KOPT-K1 (cell line): ENCODE data around the gene OAS2.
"Not testable (repeated sequence)": the region's sequence is repeated elsewhere in the genome, so short reads cannot be mapped to it uniquely, and the experiment has no call there.

Experiments
- H3K27ac ChIP-seq: fragments of 200-600 bp; sonication (generic); 2 replicates; pipeline ENCODE4 v1.5.1; 2016; ENCODE audit warnings: antibody characterized with exemption, mild to moderate bottlenecking, low read depth, low read length; ENCODE audit not compliant: poor library complexity, severe bottlenecking
- H3K36me3 ChIP-seq: fragments of 200-600 bp; sonication (generic); 2 replicates; pipeline ENCODE4 v1.5.1; 2017; ENCODE audit warnings: antibody characterized with exemption, mild to moderate bottlenecking, low read length, moderate library complexity; ENCODE audit not compliant: insufficient read depth
- H3K9me3 ChIP-seq: fragments of 200-600 bp; sonication (generic); 2 replicates; pipeline ENCODE4 v1.5.1; 2017; ENCODE audit warnings: antibody characterized with exemption, low read length, mild to moderate bottlenecking; ENCODE audit not compliant: insufficient read depth, poor library complexity, severe bottlenecking

The OAS2 gene

DNA sequence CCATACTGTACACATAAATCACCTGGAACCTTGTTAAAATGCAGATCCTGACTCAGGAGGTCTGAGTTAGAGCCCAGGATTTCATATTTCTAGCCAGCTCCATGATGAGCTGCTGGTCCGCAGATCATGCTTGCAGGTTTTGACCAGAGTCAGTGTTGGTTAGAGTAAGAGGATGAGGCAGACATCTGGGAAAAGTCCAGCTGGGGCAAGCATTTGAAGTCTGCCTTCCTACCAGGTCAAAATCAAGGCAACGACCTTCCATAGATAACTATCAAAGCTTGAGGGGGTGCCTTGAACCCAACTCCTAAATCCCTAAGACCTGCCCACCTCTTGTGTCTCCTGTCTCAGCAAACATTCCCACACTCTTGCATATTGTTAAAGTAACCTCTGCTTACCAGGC is 9.2 kb downstream of the OAS2 start:
- H3K36me3 ChIP-seq, result peaks cover 42% of the 10 kb centered on the region
- H3K9me3 ChIP-seq, result peaks cover 33% of the 10 kb centered on the region
- no peak overlapping the region for H3K27ac ChIP-seq

DNA sequence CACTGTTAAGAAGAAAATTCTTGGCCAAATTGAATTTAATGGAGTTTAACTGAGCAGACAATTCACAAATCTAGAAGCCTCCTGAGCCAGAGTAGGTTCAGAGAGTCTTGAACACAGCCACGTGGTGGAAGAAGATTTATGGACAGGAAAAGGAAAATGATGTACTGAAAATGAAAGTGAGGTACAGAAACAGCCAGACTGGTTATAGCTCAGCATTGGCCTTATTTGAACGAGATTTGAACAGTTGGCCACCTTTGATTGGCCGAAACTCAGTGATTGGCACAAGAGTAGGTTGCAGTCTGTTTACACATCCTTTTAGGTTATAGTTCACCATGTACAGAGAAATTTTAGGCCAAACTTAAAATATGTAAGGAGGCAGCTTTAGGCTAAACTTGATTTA is 9.9 kb downstream of the OAS2 start:
- H3K9me3 ChIP-seq, result peaks cover 29% of the 10 kb centered on the region
- peaks cover 42% of the 10 kb centered on the region for H3K36me3 ChIP-seq
- no peak overlapping the region for H3K27ac ChIP-seq

DNA sequence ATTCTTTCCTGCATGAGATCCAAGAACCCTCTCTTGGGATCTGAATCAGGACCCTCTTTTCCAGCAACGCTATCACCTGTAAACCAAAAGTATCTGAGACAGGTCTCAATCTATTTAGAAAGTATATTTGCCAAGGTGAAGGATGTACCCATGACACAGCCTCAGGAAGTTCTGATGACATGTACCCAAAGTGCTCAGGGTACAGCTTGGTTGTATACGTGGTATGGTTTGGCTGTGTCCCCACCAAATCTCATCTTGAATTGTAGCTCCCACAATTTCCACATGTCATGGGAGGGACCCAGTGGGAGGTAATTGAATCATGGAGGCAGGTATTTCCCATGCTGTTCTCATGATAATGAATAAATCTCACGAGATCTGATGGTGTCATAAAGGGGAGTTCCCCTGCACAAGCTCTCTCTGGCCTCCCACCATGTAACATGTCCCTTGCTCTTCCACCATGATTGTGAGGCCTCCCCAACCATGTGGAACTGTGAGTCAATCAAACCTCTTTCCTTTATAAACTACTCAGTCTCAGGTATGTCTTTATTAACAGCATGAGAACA is 10.6 kb downstream of the OAS2 start:
- H3K27ac ChIP-seq, result not testable (repeated sequence)
- peaks cover 22% of the 10 kb centered on the region for H3K9me3 ChIP-seq
- peaks cover 42% of the 10 kb centered on the region for H3K36me3 ChIP-seq

DNA sequence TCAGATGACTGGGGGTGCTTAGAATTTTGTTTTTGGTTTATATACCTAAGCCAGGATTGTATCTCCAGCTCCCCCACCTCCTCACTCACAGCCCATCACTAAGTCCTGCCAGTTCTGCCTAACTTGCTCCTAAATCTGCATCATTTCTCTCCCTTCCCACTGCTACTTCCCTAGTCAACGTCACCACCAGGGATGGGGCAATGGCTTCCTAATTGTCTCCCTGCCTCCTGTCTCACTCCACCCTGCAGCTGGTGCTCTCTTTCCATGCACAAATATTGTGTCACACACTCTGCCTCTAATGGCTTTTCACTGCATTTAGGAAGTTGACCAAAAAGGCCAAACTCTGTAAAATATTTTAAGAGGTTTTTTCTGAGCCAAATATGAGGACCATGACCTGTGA is 11.5 kb downstream of the OAS2 start:
- H3K9me3 ChIP-seq, result peaks cover 13% of the 10 kb centered on the region
- H3K27ac ChIP-seq, result no peak overlapping the region
- peaks cover 37% of the 10 kb centered on the region for H3K36me3 ChIP-seq

DNA sequence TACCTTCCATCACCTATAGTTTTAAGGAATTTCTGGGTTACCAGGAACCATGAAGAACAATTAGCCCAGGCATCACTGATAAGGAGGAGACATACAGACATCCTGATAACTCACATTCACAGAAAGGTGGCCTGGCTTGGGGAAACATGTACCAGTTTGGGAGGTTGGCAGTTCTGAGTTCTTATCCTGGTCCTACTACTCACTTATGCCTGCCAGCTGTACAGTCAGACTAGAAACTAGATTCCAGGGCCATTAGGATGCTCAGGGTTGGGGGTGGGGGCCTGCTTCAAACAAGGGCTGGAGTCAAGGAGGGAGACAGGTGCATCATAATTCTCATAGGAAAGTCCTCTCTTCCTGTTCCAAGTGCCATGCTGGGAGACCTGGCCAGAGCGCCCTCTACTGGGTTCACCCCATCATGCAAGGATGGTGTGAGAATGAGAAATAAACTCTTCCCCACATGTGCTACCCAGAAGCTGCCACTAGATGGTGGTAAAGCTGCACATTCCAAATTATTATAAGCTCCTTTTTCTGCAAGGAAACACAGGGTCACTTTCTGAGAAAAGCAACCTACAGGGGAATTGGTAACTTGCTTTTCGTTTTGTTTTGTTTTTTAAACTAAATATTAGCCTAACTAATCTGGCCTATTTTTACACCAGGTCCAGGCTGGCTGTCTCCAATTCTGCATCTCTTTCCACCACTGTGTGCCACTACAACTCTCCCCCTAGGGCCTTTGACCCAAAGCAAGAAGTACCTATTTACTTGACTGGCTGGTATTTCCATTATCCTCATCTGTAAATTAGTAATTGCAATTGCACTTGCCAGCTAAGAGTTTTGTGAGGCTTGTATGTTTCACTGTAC is 14.5 kb downstream of the OAS2 start:
- H3K36me3 ChIP-seq, result peaks cover 50% of the 10 kb centered on the region

DNA sequence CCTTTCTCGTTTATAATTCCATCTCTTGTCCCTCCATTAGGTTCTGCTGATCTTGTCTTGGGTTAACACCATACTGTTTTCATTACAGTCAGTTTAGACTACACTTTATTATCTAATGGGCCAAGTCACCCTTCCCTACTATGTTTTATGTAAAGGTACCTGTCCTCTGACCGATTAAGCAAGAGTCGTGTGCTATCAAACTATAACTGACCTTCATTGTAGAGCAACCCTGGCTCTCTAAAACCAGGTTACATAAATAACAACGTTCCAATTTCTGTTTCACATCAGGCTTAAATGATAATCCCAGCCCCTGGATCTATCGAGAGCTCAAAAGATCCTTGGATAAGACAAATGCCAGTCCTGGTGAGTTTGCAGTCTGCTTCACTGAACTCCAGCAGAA is 16.7 kb downstream of the OAS2 start:
- H3K9me3 ChIP-seq, result peaks cover 17% of the 10 kb centered on the region
- H3K36me3 ChIP-seq, result peaks cover 47% of the 10 kb centered on the region
- H3K27ac ChIP-seq, result no peak overlapping the region

More for the DNA sequence above, 14.5 kb downstream of the OAS2 start:
- H3K27ac ChIP-seq, result no peak overlapping the region
- peaks cover 9% of the 10 kb centered on the region for H3K9me3 ChIP-seq

DNA sequence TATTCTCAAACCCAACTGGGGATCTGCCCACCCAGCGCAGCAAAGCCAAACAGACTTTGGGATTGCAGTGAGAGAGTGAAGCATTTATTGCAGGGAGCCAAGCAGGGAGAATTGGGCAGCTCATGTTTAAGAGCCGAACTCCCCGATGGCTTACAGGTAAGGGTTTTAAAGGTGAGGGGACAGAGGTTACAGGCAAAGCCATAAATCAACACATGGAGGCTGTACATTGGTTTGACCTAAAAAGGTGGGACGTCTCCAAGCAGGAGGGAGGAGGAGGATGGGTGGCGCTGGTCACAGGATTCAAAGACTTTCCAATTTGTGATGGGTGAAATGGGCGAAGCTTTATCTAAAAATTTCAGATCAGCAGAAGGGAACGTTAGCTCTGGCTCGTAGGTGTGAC is 18.2 kb downstream of the OAS2 start:
- no peak overlapping the region for H3K27ac ChIP-seq
- peaks cover 17% of the 10 kb centered on the region for H3K9me3 ChIP-seq
- H3K36me3 ChIP-seq, result peaks cover 55% of the 10 kb centered on the region

DNA sequence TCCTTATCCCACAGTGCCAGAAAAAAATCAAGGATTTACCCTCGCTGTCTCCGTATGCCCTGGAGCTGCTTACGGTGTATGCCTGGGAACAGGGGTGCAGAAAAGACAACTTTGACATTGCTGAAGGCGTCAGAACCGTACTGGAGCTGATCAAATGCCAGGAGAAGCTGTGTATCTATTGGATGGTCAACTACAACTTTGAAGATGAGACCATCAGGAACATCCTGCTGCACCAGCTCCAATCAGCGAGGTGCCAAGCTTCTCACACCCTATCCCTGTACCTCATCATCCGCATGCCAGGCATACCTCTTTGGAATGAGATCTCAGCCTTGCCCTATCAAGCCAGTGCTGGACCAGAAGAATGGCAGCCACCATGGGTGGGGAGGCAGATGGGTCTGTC is 19.2 kb downstream of the OAS2 start:
- H3K36me3 ChIP-seq, result peaks cover 55% of the 10 kb centered on the region
- H3K27ac ChIP-seq, result no peak overlapping the region
- peaks cover 16% of the 10 kb centered on the region for H3K9me3 ChIP-seq

DNA sequence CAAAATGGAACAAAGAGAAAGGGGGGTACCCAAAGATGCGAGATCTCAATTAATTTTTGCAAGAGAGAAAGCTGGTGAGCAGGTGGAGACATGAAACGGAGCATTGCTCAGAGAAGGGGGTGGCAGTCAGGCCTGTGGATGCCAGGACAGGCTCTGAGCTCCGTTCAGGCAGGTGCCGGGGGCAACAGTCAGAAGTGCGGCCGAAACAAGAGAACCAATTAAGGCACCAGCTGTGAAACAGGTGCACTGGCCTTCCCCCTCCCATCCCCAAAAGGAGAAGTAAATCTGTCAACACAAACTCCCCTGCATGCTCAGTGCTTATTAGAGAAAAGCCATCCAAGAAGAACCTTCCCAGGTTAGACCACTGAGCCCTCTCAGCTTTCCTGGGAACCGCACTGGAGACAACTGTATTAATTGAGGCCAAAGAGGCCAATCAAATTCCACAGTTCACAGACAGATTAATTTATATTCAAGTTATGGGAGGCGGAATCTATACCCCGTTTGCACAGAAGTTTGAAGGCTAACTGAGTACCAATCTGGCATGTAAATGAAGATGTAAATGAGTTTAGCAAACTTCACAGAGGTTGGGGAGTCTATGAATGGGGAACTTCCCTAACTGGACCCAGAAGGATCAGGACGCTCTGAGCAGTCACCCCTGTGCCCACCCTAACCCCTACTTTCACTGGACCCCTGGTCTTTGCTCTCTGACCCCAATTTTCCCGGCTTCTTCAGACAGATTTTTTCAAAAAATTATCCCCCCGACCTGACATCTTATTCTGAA is 20.9 kb downstream of the OAS2 start:
- no peak overlapping the region for H3K27ac ChIP-seq
- H3K36me3 ChIP-seq, result peaks cover 67% of the 10 kb centered on the region
- H3K9me3 ChIP-seq, result peaks cover 13% of the 10 kb centered on the region

DNA sequence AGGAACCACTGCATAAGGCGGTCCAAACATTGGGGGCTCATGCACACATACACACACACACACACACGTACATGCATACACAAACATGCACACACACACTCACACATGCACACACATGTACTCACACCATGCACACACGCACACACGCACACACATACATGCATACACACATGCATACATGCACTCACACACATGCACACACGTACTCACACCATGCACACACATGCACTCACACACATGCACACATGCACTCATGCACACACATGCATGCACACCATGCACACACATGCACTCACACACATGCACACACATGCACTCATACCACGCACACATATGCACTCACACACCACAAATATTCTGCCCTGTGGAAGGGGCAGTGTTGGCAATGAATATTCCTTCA is 22.1 kb downstream of the OAS2 start:
- H3K27ac ChIP-seq, result no peak overlapping the region
- H3K9me3 ChIP-seq, result peaks cover 13% of the 10 kb centered on the region
- peaks cover 72% of the 10 kb centered on the region for H3K36me3 ChIP-seq

DNA sequence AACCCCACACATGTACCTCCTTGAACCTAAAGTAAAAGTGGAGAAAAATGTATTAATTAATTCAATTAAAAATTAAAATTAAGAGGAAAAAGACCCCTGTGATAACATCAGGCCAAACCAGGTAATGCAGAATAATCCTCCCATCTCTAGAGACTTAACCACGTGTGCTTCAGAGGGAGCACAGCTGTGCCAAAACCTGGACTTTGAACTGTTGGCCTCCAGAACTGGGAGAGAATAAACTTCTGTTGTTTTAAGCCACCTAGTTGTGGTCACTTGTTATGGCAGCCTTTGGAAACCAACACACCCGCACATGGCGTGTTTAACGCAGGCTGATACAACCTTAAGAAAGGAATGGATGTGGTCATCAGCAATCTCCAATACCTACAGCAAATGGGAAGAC is 23.8 kb downstream of the OAS2 start:
- peaks cover 69% of the 10 kb centered on the region for H3K36me3 ChIP-seq
- peaks cover 13% of the 10 kb centered on the region for H3K9me3 ChIP-seq
- H3K27ac ChIP-seq, result no peak overlapping the region

DNA sequence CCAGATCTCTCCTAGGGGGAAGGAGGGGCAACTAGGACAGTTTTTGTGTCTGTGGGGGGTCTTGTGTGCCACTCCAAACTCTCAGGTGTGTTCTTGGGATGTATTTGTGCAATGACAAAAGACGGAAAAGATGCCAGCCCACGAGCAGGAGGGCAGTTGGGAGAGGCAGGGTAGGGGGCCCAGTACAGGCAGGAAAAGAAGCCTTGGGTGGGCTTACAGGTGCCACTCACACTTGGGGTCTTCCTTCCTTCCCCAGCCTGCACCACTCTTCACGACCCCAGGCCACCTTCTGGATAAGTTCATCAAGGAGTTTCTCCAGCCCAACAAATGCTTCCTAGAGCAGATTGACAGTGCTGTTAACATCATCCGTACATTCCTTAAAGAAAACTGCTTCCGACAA is 24.4 kb downstream of the OAS2 start:
- Histone ChIP-seq H3K9me3 (peaks cover 9% of the 10 kb centered on the region), H3K27ac (no peak overlapping the region), H3K36me3 (peaks cover 69% of the 10 kb centered on the region)

DNA sequence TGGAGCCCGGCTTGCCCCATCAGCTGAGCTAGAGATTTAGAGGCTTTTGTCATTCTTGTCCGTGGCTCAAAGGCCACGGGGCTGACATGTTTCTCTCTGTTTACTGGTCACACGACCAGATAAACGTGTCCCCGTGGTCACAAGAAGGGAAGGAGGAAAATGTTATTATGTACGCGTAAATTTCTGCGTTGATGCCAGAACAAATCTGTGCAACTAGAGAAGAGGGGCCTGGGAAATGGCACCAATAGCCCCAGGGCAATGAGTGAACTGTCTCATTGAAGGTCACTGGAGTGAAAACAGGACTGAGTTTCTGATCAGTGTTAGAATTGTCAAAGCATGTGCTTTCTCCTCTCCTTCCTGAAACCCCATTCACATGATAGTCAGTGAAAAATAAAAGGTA is 25.3 kb downstream of the OAS2 start:
- Histone ChIP-seq H3K9me3 (no peaks in the 10 kb centered on the region), H3K27ac (no peak overlapping the region), H3K36me3 (peaks cover 69% of the 10 kb centered on the region)

DNA sequence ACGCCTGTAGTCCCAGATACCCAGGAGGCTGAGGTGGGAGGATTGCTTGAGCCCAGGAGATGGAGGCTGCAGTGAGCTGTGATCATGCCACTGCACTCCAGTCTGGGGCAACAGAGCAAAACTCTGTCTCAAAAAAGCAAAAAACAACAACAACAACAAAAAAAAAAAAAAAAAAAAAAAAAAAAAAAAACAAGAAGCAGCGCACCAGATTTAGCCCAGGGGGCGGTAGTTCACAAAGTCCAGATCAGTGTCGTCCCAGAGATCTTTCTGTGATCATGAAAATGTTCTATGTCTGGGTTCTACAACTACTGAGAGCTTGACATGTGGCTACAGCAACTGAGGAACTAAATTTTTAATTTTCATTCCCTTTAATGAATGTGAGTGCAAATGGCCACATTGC is 27.4 kb downstream of the OAS2 start:
- peaks cover 3% of the 10 kb centered on the region for H3K9me3 ChIP-seq
- peaks cover 77% of the 10 kb centered on the region for H3K36me3 ChIP-seq

DNA sequence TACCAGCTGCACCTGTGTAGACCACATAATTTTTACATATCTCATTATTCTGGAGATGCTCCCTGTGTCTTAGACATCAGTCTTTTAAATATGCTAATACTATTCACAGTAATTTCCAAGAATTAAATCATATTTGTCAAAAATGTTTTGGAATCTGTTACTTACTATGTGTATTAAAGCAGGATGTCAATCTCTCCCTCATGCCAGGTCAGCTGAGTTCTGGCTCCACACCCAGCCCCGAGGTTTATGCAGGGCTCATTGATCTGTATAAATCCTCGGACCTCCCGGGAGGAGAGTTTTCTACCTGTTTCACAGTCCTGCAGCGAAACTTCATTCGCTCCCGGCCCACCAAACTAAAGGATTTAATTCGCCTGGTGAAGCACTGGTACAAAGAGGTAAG is 27.9 kb downstream of the OAS2 start:
- Histone ChIP-seq H3K27ac (no peak overlapping the region), H3K36me3 (peaks cover 78% of the 10 kb centered on the region), H3K9me3 (peaks cover 8% of the 10 kb centered on the region)

More for the DNA sequence above, 27.4 kb downstream of the OAS2 start:
- H3K27ac ChIP-seq, result no peak overlapping the region
